T-cell (primary cell): ENCODE measurements around the gene SCMH1. TPM values are rescaled to one million over a fixed set of nuclear protein-coding genes. Genes with fewer than 3 reads are reported as not detected.

Source experiments
- ATAC-seq, 4 experiments: fragments of 200-7000 bp in 3 of 4; fragments of 150-1000 bp in 1 of 4; cut with Tn5 transposase; replicated peaks in 1 of 4; 1 replicate in 3 of 4; 2 replicates in 1 of 4; pipeline ENCODE4 v1.10.0; 2021; ENCODE audit warnings: moderate library complexity in 3 of 4, mild to moderate bottlenecking in 2 of 4, moderate number of reproducible peaks in 1 of 4
- CTCF ChIA-PET, 2 donors: fragments of 300-600 bp; sonication (Branson Sonifier 250); formaldehyde crosslinking; loops; one replicate each; lab custom pipeline; 2022; ENCODE audit warnings: antibody characterized with exemption in 2 of 2; lab: Charles Lee
- POLR2A ChIA-PET, 2 donors: fragments of 300-600 bp; sonication (Branson Sonifier 250); formaldehyde crosslinking; loops; one replicate each; lab custom pipeline; 2022; ENCODE audit warnings: antibody characterized with exemption in 2 of 2; lab: Charles Lee
- DNase-seq, 35 experiments: peaks; one replicate each; pipeline versions ENCODE4 v3.0.0 to v3.0.0-alpha.2; 2013 to 2023
- H3K27ac ChIP-seq: one replicate; pipeline ENCODE4 v1.5.1; 2013; ENCODE audit warnings: low read length
- H3K27me3 ChIP-seq, 2 experiments: replicated peaks in 1 of 2; 1 replicate in 1 of 2; 2 replicates in 1 of 2; pipeline versions ENCODE4 v1.6.1 to v1.7.0; 2013; ENCODE audit warnings: low read length in 1 of 2, mixed read lengths in 1 of 2; ENCODE audit not compliant: control insufficient read depth in 2 of 2, insufficient read depth in 2 of 2; ENCODE audit errors: extremely low read depth in 1 of 2
- H3K36me3 ChIP-seq, 2 donors: 1 replicate in 1 of 2; 2 replicates in 1 of 2; pipeline versions ENCODE4 v1.6.1 to v1.7.0; 2013; ENCODE audit warnings: low read length in 1 of 2; ENCODE audit not compliant: control insufficient read depth in 2 of 2, insufficient read depth in 1 of 2; ENCODE audit errors: extremely low read depth in 1 of 2
- H3K4me1 ChIP-seq, 2 experiments: 1 replicate in 1 of 2; 2 replicates in 1 of 2; pipeline versions ENCODE4 v1.6.1 to v1.7.0; 2013; ENCODE audit warnings: low read length in 2 of 2, mixed read lengths in 1 of 2; ENCODE audit not compliant: insufficient read depth in 2 of 2, control insufficient read depth in 1 of 2; ENCODE audit errors: extremely low read depth in 1 of 2
- H3K4me3 ChIP-seq, 2 donors: 1 replicate in 1 of 2; 2 replicates in 1 of 2; pipeline versions ENCODE4 v1.5.1 to v1.7.0; 2013; ENCODE audit warnings: mild to moderate bottlenecking in 2 of 2, low read length in 1 of 2, moderate library complexity in 1 of 2; ENCODE audit not compliant: control insufficient read depth in 1 of 2; ENCODE audit errors: extremely low read depth in 1 of 2
- H3K9me3 ChIP-seq: 2 replicates; pipeline ENCODE4 v1.7.0; 2013
- H3K27ac Mint-ChIP-seq, 2 donors: one replicate each; pipeline ENCODE4 v1.8.0; 2020 to 2021; ENCODE audit warnings: mild to moderate bottlenecking in 2 of 2, mixed read lengths in 2 of 2
- H3K27me3 Mint-ChIP-seq, 2 donors: one replicate each; pipeline ENCODE4 v1.8.0; 2021 to 2022; ENCODE audit warnings: mixed read lengths in 2 of 2
- H3K36me3 Mint-ChIP-seq: one replicate; pipeline ENCODE4 v1.8.0; 2021; ENCODE audit warnings: mixed read lengths
- H3K4me1 Mint-ChIP-seq, 3 donors: one replicate each; pipeline ENCODE4 v1.8.0; 2020 to 2022; ENCODE audit warnings: mixed read lengths in 3 of 3, mild to moderate bottlenecking in 1 of 3
- H3K4me3 Mint-ChIP-seq, 3 donors: one replicate each; pipeline ENCODE4 v1.8.0; 2020 to 2022; ENCODE audit warnings: mild to moderate bottlenecking in 3 of 3, mixed read lengths in 3 of 3, moderate library complexity in 3 of 3
- H3K9me3 Mint-ChIP-seq, 3 donors: one replicate each; pipeline ENCODE4 v1.8.0; 2020 to 2022; ENCODE audit warnings: mixed read lengths in 3 of 3
- WGBS: methylation state at CpG from one replicate; pipeline ENCODE4 v1.1.5; 2013; ENCODE audit warnings: missing lambda C conversion rate; ENCODE audit not compliant: insufficient coverage; 5-methylcytosine and 5-hydroxymethylcytosine counted together
- total RNA-seq, 35 experiments: library from RNA in 6 of 35; stranded (reverse) in 6 of 35; fragments of 120-200 nt in 1 of 35; gene quantifications; one replicate each; pipeline versions ENCODE4 v1.2.1 to v1.2.4 and lab custom pipeline; 2013 to 2026

Gene SCMH1
- total RNA-seq, 5 donors from 2014 or later (not counting 1 experiment from before 2014, with no cell fraction given), result 14.8 to 24.2 (median 19.6) TPM

DNA sequence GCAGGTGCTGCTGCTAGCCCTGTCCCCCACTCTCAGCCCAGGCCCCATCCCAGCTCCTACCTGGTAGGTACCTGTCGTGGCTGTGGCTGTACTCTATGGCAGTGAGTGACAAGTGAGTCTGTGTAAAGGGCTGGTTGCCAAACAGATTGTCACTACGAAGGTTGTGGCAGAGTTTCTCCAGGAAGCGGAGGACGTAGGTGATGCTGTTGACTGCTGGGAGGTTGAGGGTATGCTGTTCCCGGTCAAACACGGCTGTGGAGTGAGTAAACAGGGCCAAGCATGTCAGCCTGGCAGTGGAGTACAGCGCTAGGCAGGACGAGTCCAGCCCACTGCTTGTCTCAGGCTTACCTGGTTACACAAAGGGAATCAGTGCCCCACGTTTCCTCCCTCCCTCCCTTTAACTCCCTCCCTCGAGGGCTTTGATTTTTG, 195.7 kb downstream of the SCMH1 start:
- Mint-ChIP-seq H3K4me3 (no peak overlapping the region), H3K4me1 (peaks cover 2 to 8% (median 6%) of the 10 kb centered on the region in 3 donors), H3K36me3 (peaks cover 59% of the 10 kb centered on the region), H3K27me3 (no peaks in the 10 kb centered on the region), H3K9me3 (no peaks in the 10 kb centered on the region), H3K27ac (no peak overlapping the region)
- H3K4me1 ChIP-seq, result no peaks in the 10 kb centered on the region
- ATAC-seq (no peak), DNase-seq (no peak)
- H3K4me3 ChIP-seq, result no peak overlapping the region
- peaks cover 3 to 37% of the 10 kb centered on the region in 2 donors for H3K36me3 ChIP-seq
- ChIA-PET CTCF (no interaction called here), POLR2A (no interaction called here)
- H3K9me3 ChIP-seq, result no peaks in the 10 kb centered on the region
- 91% methylated on average over 10 of the region's 10 CpGs for WGBS
- H3K27me3 ChIP-seq, result no peaks in the 10 kb centered on the region
- H3K27ac ChIP-seq, result no peak overlapping the region

DNA sequence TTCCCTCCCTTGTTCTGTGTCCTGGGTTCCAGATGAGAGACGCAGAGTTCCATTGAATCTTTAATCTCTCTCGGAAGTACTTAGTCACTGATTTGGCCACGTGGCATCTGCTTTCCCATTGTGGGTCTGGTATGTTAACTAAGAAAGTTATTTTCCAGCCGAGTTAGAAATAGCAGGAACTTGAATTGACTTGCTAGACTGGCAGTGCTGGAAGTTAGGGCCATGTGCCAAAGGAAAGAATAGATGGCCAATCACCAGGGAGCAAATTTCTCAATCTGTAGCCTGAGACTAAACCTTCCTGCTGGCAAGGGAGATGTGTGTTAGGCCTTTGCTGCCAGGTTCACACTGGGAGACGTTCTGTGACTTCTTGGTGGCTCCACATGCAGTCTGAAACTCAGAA, 196.4 kb downstream of the SCMH1 start:
- Mint-ChIP-seq H3K4me3 (no peak overlapping the region), H3K4me1 (peaks cover 2 to 8% (median 6%) of the 10 kb centered on the region in 3 donors), H3K27me3 (no peaks in the 10 kb centered on the region), H3K9me3 (no peaks in the 10 kb centered on the region), H3K27ac (no peak overlapping the region), H3K36me3 (peaks cover 59% of the 10 kb centered on the region)
- H3K9me3 ChIP-seq, result no peaks in the 10 kb centered on the region
- no peak for DNase-seq
- H3K4me3 ChIP-seq, result no peak overlapping the region
- ATAC-seq, result no peak
- no peaks in the 10 kb centered on the region for H3K27me3 ChIP-seq
- no peak overlapping the region for H3K27ac ChIP-seq
- ChIA-PET POLR2A (no interaction called here), CTCF (no interaction called here)
- H3K36me3 ChIP-seq, result peaks cover 3 to 41% of the 10 kb centered on the region in 2 donors
- 94% methylated on average over 2 of the region's 5 CpGs for WGBS
- no peaks in the 10 kb centered on the region for H3K4me1 ChIP-seq

DNA sequence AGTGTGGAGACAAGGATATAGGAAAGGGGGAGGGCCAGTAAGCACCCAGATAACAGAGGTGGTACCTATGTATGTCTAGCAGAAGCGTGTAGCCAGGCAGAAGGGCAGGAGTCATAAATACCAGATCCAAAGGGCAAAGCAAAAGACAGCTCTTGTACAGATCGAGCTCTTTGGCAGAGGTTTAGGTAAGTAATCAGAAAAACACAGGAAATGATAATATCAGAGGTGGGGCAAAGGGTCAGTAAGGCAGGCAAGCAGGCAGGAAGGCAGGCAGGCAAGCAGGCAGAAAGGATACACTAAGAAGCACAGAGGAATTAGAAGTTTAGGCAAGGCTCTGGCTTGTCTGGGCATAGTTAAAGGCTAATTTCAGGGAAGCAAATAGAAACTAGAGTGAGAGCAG, 197.9 kb downstream of the SCMH1 start:
- peaks cover 3 to 41% of the 10 kb centered on the region in 2 donors for H3K36me3 ChIP-seq
- H3K4me1 ChIP-seq, result no peaks in the 10 kb centered on the region
- Mint-ChIP-seq H3K4me1 (peaks cover 2 to 8% (median 6%) of the 10 kb centered on the region in 3 donors), H3K27ac (no peak overlapping the region), H3K9me3 (no peaks in the 10 kb centered on the region), H3K4me3 (no peak overlapping the region), H3K27me3 (no peaks in the 10 kb centered on the region), H3K36me3 (peaks cover 55% of the 10 kb centered on the region)
- H3K9me3 ChIP-seq, result no peaks in the 10 kb centered on the region
- no peak for ATAC-seq
- CTCF ChIA-PET, result no interaction called here
- H3K27me3 ChIP-seq, result no peaks in the 10 kb centered on the region
- H3K4me3 ChIP-seq, result no peak overlapping the region
- no peak overlapping the region for H3K27ac ChIP-seq
- POLR2A ChIA-PET, result no interaction called here
- DNase-seq, result no peak
- WGBS, result 79% methylated on average over 2 of the region's 2 CpGs

DNA sequence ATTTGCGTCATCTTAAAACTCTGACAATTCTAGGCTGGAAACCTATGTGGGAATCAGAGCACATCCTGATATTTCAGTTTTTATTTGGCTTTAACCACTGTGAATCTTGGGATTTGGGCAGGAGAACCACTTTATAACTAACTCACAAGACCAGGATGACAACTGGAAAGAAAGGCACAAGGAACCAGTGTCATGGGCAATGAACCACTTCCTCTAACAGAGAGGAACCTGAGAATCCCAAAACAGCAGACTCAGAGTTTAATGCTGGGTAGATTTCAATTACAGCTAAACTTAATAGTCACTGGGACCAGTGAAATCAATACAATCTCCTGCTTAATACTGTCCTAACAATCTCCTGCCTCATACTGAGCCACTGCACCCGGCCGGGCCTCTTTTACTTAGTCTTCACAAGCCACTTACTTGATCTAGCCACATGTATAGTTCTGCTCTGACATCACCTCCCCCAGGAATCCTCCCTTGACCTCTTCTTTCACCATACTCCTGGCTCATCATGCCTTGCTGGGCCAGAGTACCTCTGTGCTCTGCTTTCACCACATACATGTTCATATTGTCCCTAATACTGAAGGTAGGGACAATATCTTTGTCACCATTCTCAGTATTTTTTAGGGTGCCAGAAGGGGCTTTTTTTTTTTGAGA, 200.4 kb downstream of the SCMH1 start:
- POLR2A ChIA-PET, result no interaction called here
- H3K27ac Mint-ChIP-seq, result no peak overlapping the region
- peaks cover 3 to 43% of the 10 kb centered on the region in 2 donors for H3K36me3 ChIP-seq

DNA sequence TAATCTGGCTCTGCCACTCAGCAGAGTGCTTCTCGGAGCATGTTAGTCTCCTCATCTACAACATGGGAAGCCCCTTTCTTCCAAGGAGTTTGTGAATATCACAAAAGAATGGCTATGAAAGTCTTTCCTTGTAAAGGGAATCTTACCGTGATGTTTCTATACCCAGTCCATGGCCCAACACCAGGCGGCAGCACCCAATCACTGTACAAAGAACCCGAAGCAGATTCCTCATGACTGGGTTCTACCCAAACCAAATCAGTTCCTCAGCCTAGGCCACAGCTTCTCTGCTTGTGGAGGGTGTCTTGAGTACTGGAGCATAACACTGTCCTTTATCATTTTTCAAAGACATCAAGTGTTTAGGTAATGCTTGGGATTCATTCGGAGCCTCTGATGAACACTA, 204.0 kb downstream of the SCMH1 start:
- no peaks in the 10 kb centered on the region for H3K27me3 ChIP-seq
- H3K36me3 ChIP-seq, result peaks cover 0 to 38% of the 10 kb centered on the region in 2 donors
- no CpG with 5 or more reads among the region's 5 CpGs for WGBS
- H3K9me3 Mint-ChIP-seq, result no peaks in the 10 kb centered on the region
- H3K4me3 Mint-ChIP-seq, result no peak overlapping the region
- no peak overlapping the region for H3K27ac Mint-ChIP-seq
- no peaks in the 10 kb centered on the region for H3K9me3 ChIP-seq
- no peaks in the 10 kb centered on the region for H3K27me3 Mint-ChIP-seq
- no peak for ATAC-seq
- H3K27ac ChIP-seq, result no peak overlapping the region
- H3K36me3 Mint-ChIP-seq, result peaks cover 30% of the 10 kb centered on the region
- no peak overlapping the region for H3K4me3 ChIP-seq
- H3K4me1 ChIP-seq, result no peaks in the 10 kb centered on the region
- ChIA-PET POLR2A (no interaction called here), CTCF (interaction anchor here in 1 of 2 donors (0.5 kb wide), 1 partner anchor 1371 kb away, joined by 5 read pairs; no protein-coding TSS in a partner anchor)
- H3K4me1 Mint-ChIP-seq, result no peaks in the 10 kb centered on the region
- no peak for DNase-seq

More for the DNA sequence above, 200.4 kb downstream of the SCMH1 start:
- H3K4me3 ChIP-seq, result no peak overlapping the region
- H3K27me3 ChIP-seq, result no peaks in the 10 kb centered on the region
- H3K4me1 ChIP-seq, result no peaks in the 10 kb centered on the region
- DNase-seq (no peak), ATAC-seq (no peak)
- Mint-ChIP-seq H3K4me3 (no peak overlapping the region), H3K36me3 (peaks cover 44% of the 10 kb centered on the region), H3K4me1 (peaks cover 2 to 8% (median 6%) of the 10 kb centered on the region in 3 donors), H3K27me3 (no peaks in the 10 kb centered on the region), H3K9me3 (no peaks in the 10 kb centered on the region)
- H3K27ac ChIP-seq, result no peak overlapping the region
- no peaks in the 10 kb centered on the region for H3K9me3 ChIP-seq
- CTCF ChIA-PET, result interaction anchor here in 1 of 2 donors (0.7 kb wide), 1 partner anchor 22 kb away, joined by 3 read pairs; no protein-coding TSS in a partner anchor
- WGBS, result 92% methylated on average over 3 of the region's 3 CpGs

DNA sequence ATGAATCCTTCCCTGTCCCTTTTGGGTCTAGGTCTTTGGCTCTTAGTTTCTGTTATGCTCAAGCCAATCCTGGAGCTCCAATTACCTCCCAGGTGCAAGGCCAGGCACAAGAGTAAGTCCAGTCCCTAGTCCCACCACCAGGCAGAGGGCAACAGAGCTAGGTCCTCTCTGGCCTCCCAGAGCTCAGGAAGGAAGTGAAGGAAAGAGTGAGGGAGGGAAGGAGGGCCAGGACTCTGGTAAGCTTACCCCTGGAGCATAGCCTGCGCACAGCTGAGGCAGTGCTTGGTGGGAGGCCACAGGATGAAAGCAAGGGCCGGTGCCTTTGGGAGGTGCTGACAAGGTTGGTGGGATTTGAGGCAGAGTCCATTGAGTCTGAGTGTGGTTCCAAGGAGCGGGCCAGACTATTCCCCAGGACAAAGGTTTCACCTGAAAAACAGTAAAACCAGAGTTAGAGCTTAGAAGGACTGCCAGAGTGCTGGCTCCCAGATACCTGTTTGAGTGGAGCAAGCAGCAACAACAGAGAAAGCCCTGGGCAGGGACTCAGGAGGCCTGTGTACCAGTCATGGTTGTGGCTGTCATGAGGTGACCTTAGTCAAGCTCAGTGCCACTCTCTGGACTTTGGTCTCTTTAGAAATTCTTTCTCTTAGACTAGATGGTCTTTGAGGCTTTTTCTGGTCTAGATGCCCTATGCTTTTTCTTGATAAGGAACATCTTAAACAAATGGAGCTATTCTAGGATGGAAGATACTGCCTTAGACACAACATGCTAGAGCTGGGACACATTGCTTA, 204.8 kb downstream of the SCMH1 start:
- WGBS, result 97% methylated on average over 3 of the region's 3 CpGs
- Mint-ChIP-seq H3K36me3 (peaks cover 28% of the 10 kb centered on the region), H3K27me3 (no peaks in the 10 kb centered on the region), H3K4me1 (no peaks in the 10 kb centered on the region), H3K9me3 (no peaks in the 10 kb centered on the region), H3K27ac (no peak overlapping the region), H3K4me3 (no peak overlapping the region)
- no peak for DNase-seq
- H3K27ac ChIP-seq, result no peak overlapping the region
- no peaks in the 10 kb centered on the region for H3K4me1 ChIP-seq
- ChIA-PET POLR2A (interaction anchor here in 1 of 2 donors (0.6 kb wide), 1 partner anchor 232 kb away, joined by 5 read pairs; no protein-coding TSS in a partner anchor), CTCF (interaction anchor here (0.5 to 0.6 kb wide), 2 partner anchors 1370 to 1711 kb away, joined by 5 to 8 read pairs; no protein-coding TSS in a partner anchor)
- H3K36me3 ChIP-seq, result peaks cover 0 to 39% of the 10 kb centered on the region in 2 donors
- ATAC-seq, result no peak
- no peaks in the 10 kb centered on the region for H3K27me3 ChIP-seq
- H3K9me3 ChIP-seq, result no peaks in the 10 kb centered on the region
- no peak overlapping the region for H3K4me3 ChIP-seq
